H1 (cell line): ENCODE measurements around the gene TMX3. TPM values are rescaled to one million over a fixed set of nuclear protein-coding genes. Genes with fewer than 3 reads are reported as not detected.

Source experiments
- CTCF ChIA-PET: fragments of 300-600 bp; sonication (Branson Sonifier 250); formaldehyde crosslinking; loops from one replicate; lab custom pipeline; 2021; ENCODE audit not compliant: partially characterized antibody; lab: Charles Lee
- POLR2A ChIA-PET: fragments of 300-600 bp; sonication (Branson Sonifier 250); formaldehyde crosslinking; loops from one replicate; lab custom pipeline; 2021; ENCODE audit warnings: inconsistent platforms; ENCODE audit not compliant: partially characterized antibody; lab: Charles Lee
- DNase-seq, 2 experiments: peaks; one replicate each; pipeline versions ENCODE4 v3.0.0 to v3.0.0-alpha.2; 2010 to 2022; ENCODE audit warnings: low spot score in 2 of 2, low read depth in 1 of 2, mixed read lengths in 1 of 2
- FAIRE-seq: peaks from 2 replicates; lab custom pipeline; 2011; peaks lifted over from hg19 to GRCh38; lab: Jason Lieb, UNC
- H2AFZ ChIP-seq: 2 replicates; pipeline ENCODE4 v1.8.1; 2012; ENCODE audit warnings: low read length, inconsistent platforms
- H2AK5ac ChIP-seq: 2 replicates; pipeline ENCODE4 v1.6.1; 2013; ENCODE audit warnings: low read depth, low read length
- H2BK120ac ChIP-seq: replicated peaks from 2 replicates; pipeline ENCODE3; 2013; ENCODE audit warnings: low read depth, low read length, inconsistent platforms
- H2BK12ac ChIP-seq: 2 replicates; pipeline ENCODE4 v1.6.1; 2013; ENCODE audit warnings: low read depth, low read length
- H2BK15ac ChIP-seq: 2 replicates; pipeline ENCODE4 v1.6.1; 2013; ENCODE audit warnings: low read length
- H2BK20ac ChIP-seq: 2 replicates; pipeline ENCODE4 v1.6.1; 2013; ENCODE audit warnings: low read length
- H2BK5ac ChIP-seq: 2 replicates; pipeline ENCODE4 v1.6.1; 2013; ENCODE audit warnings: low read depth, low read length
- H3K14ac ChIP-seq: 2 replicates; pipeline ENCODE4 v1.6.1; 2013; ENCODE audit warnings: inconsistent platforms; ENCODE audit not compliant: insufficient read length
- H3K18ac ChIP-seq: 2 replicates; pipeline ENCODE4 v1.6.1; 2013; ENCODE audit warnings: low read length; ENCODE audit errors: extremely low read depth
- H3K23ac ChIP-seq: 2 replicates; pipeline ENCODE4 v1.6.1; 2013; ENCODE audit warnings: inconsistent platforms; ENCODE audit not compliant: insufficient read length
- H3K23me2 ChIP-seq: 2 replicates; pipeline ENCODE4 v1.6.1; 2013; ENCODE audit warnings: low read depth, low read length
- H3K27ac ChIP-seq: 2 replicates; pipeline ENCODE4 v1.6.1; 2011; ENCODE audit warnings: low read depth, low read length, inconsistent platforms
- H3K27me3 ChIP-seq, 4 experiments: replicated peaks in 1 of 4; 1 replicate in 1 of 4; 2 replicates in 3 of 4; pipeline versions ENCODE4 v1.6.1 to v1.8.1; 2011 to 2013; ENCODE audit warnings: low read length in 3 of 4, mild to moderate bottlenecking in 3 of 4, inconsistent platforms in 2 of 4, mixed read lengths in 2 of 4, moderate library complexity in 1 of 4; ENCODE audit not compliant: control insufficient read depth in 3 of 4, insufficient read depth in 3 of 4; ENCODE audit errors: extremely low read depth in 1 of 4
- H3K36me3 ChIP-seq, 4 experiments: 2 replicates each; pipeline versions ENCODE4 v1.6.1 to v1.8.1; 2011 to 2013; ENCODE audit warnings: mild to moderate bottlenecking in 4 of 4, low read length in 3 of 4, moderate library complexity in 2 of 4, control low read depth in 1 of 4, inconsistent platforms in 1 of 4; ENCODE audit not compliant: insufficient read depth in 4 of 4, control insufficient read depth in 2 of 4
- H3K4ac ChIP-seq: replicated peaks from 2 replicates; pipeline ENCODE3; 2013; ENCODE audit warnings: low read length, low read depth, mixed read lengths, inconsistent platforms; ENCODE audit not compliant: insufficient read length
- H3K4me1 ChIP-seq, 4 experiments: replicated peaks in 1 of 4; 1 replicate in 1 of 4; 2 replicates in 3 of 4; pipeline versions ENCODE4 v1.6.1 to v1.8.1; 2011 to 2013; ENCODE audit warnings: low read length in 3 of 4, inconsistent platforms in 2 of 4, mixed read lengths in 1 of 4; ENCODE audit not compliant: insufficient read depth in 4 of 4, control insufficient read depth in 3 of 4
- H3K4me2 ChIP-seq, 2 experiments: 2 replicates each; pipeline versions ENCODE4 v1.6.1 to v1.8.1; 2011 to 2013; ENCODE audit warnings: low read depth in 2 of 2, low read length in 2 of 2, control low read depth in 1 of 2, inconsistent platforms in 1 of 2, mild to moderate bottlenecking in 1 of 2; ENCODE audit not compliant: insufficient read depth in 1 of 2
- H3K4me3 ChIP-seq, 4 experiments: fragments of 200-600, 300-600 bp in 1 of 4; sonication (generic), shearing (Covaris generic), sonication (Bioruptor Twin) in 1 of 4; 2 replicates each; pipeline versions ENCODE4 v1.5.1 to v1.8.1; 2011 to 2016; ENCODE audit warnings: low read length in 4 of 4, low read depth in 3 of 4, control low read depth in 2 of 4, inconsistent platforms in 2 of 4, mild to moderate bottlenecking in 2 of 4, mixed read lengths in 1 of 4, moderate library complexity in 1 of 4; ENCODE audit not compliant: insufficient read depth in 2 of 4; ENCODE audit errors: extremely low read depth in 1 of 4
- H3K56ac ChIP-seq: replicated peaks from 2 replicates; pipeline ENCODE3; 2013; ENCODE audit warnings: low read depth, mild to moderate bottlenecking, mixed read lengths, low read length, inconsistent platforms; ENCODE audit not compliant: insufficient read length
- H3K79me1 ChIP-seq: 2 replicates; pipeline ENCODE4 v1.6.1; 2013; ENCODE audit warnings: low read depth, low read length, control low read depth
- H3K79me2 ChIP-seq, 2 experiments: 2 replicates each; pipeline versions ENCODE4 v1.6.1 to v1.8.1; 2012 to 2013; ENCODE audit warnings: low read length in 2 of 2, mild to moderate bottlenecking in 2 of 2, inconsistent platforms in 1 of 2; ENCODE audit not compliant: insufficient read depth in 2 of 2, control insufficient read depth in 1 of 2
- H3K9ac ChIP-seq, 4 experiments: replicated peaks in 1 of 4; 1 replicate in 1 of 4; 2 replicates in 3 of 4; pipeline versions ENCODE4 v1.6.1 to v1.8.1; 2011 to 2013; ENCODE audit warnings: low read depth in 3 of 4, low read length in 3 of 4, control low read depth in 2 of 4, mild to moderate bottlenecking in 2 of 4, moderate library complexity in 2 of 4, inconsistent platforms in 1 of 4; ENCODE audit errors: extremely low read depth in 1 of 4
- H3K9me3 ChIP-seq, 2 experiments: 2 replicates each; pipeline versions ENCODE4 v1.6.1 to v1.8.1; 2012 to 2013; ENCODE audit warnings: mild to moderate bottlenecking in 2 of 2, moderate library complexity in 2 of 2, control low read depth in 1 of 2, inconsistent platforms in 1 of 2, low read depth in 1 of 2, low read length in 1 of 2, mixed read lengths in 1 of 2; ENCODE audit not compliant: insufficient read depth in 2 of 2
- H4K20me1 ChIP-seq, 2 experiments: replicated peaks in 1 of 2; 2 replicates each; pipeline versions ENCODE3 to v1.8.1; 2011 to 2013; ENCODE audit warnings: inconsistent platforms in 2 of 2, low read length in 2 of 2, mild to moderate bottlenecking in 1 of 2; ENCODE audit not compliant: insufficient read depth in 2 of 2, control insufficient read depth in 1 of 2
- H4K5ac ChIP-seq: 2 replicates; pipeline ENCODE4 v1.6.1; 2013; ENCODE audit warnings: low read length, low read depth, mixed read lengths, inconsistent platforms; ENCODE audit not compliant: insufficient read length
- H4K8ac ChIP-seq: 2 replicates; pipeline ENCODE4 v1.8.0; 2013; ENCODE audit warnings: mild to moderate bottlenecking, moderate library complexity, low read length, inconsistent platforms; ENCODE audit not compliant: insufficient read depth; ENCODE audit errors: extremely low read depth
- H4K91ac ChIP-seq: replicated peaks from 2 replicates; pipeline ENCODE3; 2013; ENCODE audit warnings: low read length, mixed read lengths, inconsistent platforms; ENCODE audit not compliant: insufficient read length
- BCL11A ChIP-seq, 2 experiments: IDR thresholded peaks; one replicate each; pipeline ENCODE4 v1.6.1; 2011; ENCODE audit warnings: low read depth in 2 of 2, low read length in 2 of 2, mild to moderate bottlenecking in 2 of 2
- GABPA ChIP-seq: IDR thresholded peaks from 2 replicates; pipeline ENCODE4 v1.6.1; 2011; ENCODE audit warnings: mild to moderate bottlenecking, low read length, moderate library complexity, borderline replicate concordance; ENCODE audit not compliant: insufficient read depth
- KDM1A ChIP-seq: fragments of 200-600, 300-600 bp; sonication (generic); IDR thresholded peaks from 2 replicates; pipeline ENCODE4 v1.7.1; 2016; ENCODE audit warnings: mild to moderate bottlenecking, low read length, borderline replicate concordance
- KDM5A ChIP-seq: fragments of 200-600 bp; IDR thresholded peaks from 2 replicates; pipeline ENCODE4 v1.7.1; 2012; ENCODE audit warnings: mild to moderate bottlenecking, low read length, inconsistent platforms, mixed read lengths
- MAX ChIP-seq: IDR thresholded peaks from 2 replicates; pipeline ENCODE4 v1.6.1; 2012; ENCODE audit warnings: inconsistent platforms
- PHF8 ChIP-seq: fragments of 200-600 bp; sonication (generic); conservative IDR thresholded peaks from 2 replicates; pipeline ENCODE4 v1.7.1; 2012; ENCODE audit warnings: low read depth, mild to moderate bottlenecking, inconsistent platforms, low read length, moderate library complexity
- POLR2A ChIP-seq, 2 experiments: IDR thresholded peaks; 1 replicate in 1 of 2; 2 replicates in 1 of 2; pipeline ENCODE4 v1.6.1; 2011; ENCODE audit warnings: low read depth in 2 of 2, low read length in 2 of 2, mild to moderate bottlenecking in 2 of 2; ENCODE audit errors: control extremely low read depth in 1 of 2
- RAD21 ChIP-seq, 2 experiments: IDR thresholded peaks in 1 of 2; conservative IDR thresholded peaks in 1 of 2; 2 replicates each; pipeline ENCODE4 v1.6.1; 2011; ENCODE audit warnings: low read depth in 2 of 2, low read length in 2 of 2, improper control_type of control experiment in 1 of 2, inconsistent platforms in 1 of 2, mild to moderate bottlenecking in 1 of 2, moderate library complexity in 1 of 2
- RNF2 ChIP-seq: fragments of 200-900, 300-1000 bp; sonication (generic); IDR thresholded peaks from 2 replicates; pipeline ENCODE4 v1.7.1; 2016; ENCODE audit warnings: borderline replicate concordance, low read depth, mild to moderate bottlenecking, antibody characterized with exemption, low read length; ENCODE audit not compliant: poor library complexity, severe bottlenecking; ENCODE audit errors: missing control alignments
- SIX5 ChIP-seq: IDR thresholded peaks from 2 replicates; pipeline ENCODE4 v1.6.1; 2011; ENCODE audit warnings: mild to moderate bottlenecking, low read depth, low read length
- SP4 ChIP-seq: IDR thresholded peaks from 2 replicates; pipeline ENCODE4 v1.6.1; 2012; ENCODE audit warnings: low read length, inconsistent platforms
- TAF1 ChIP-seq: IDR thresholded peaks from 2 replicates; pipeline ENCODE4 v1.6.1; 2011; ENCODE audit warnings: mild to moderate bottlenecking, low read depth, low read length
- TEAD4 ChIP-seq: IDR thresholded peaks from 2 replicates; pipeline ENCODE4 v1.6.1; 2012; ENCODE audit warnings: low read depth, low read length, inconsistent platforms, mixed read lengths
- YY1 ChIP-seq: IDR thresholded peaks from 2 replicates; pipeline ENCODE4 v1.6.1; 2011; ENCODE audit warnings: low read depth, mild to moderate bottlenecking, low read length
- WGBS, 2 experiments: shearing (Covaris generic) in 1 of 2; methylation state at CpG; one replicate each; pipeline versions ENCODE4 v1.1.6 to v1.1.7; 2013 to 2015; ENCODE audit warnings: low lambda C conversion rate in 2 of 2, mixed read lengths in 2 of 2, inconsistent platforms in 1 of 2, low coverage in 1 of 2, missing lambda C conversion rate in 1 of 2; ENCODE audit not compliant: insufficient replicate concordance in 2 of 2, insufficient coverage in 1 of 2, insufficient read length in 1 of 2; ENCODE audit errors: extremely low coverage in 1 of 2, missing lambda C conversion rate in 1 of 2; 5-methylcytosine and 5-hydroxymethylcytosine counted together
- polyA plus RNA-seq, 7 experiments: library from polyadenylated mRNA; depleted of rRNA in 3 of 7; stranded (reverse) in 5 of 7; unstranded in 2 of 7; fragments of >200 nt in 5 of 7; fragments of 200-250 nt in 2 of 7; gene quantifications; 1 replicate in 5 of 7; 2 replicates in 1 of 7; 4 replicates in 1 of 7; pipeline versions ENCODE4 v1.2.1 to v1.2.3, GENCODE V29; 2011 to 2013; ENCODE audit warnings: missing spikeins in 2 of 7, mixed read lengths in 2 of 7
- total RNA-seq: library from RNA; stranded (reverse); fragmentation: NEBNext Ultra II Directional; extraction: Animal tissue kit (Norgen Biotek cat#: 25700); gene quantifications from 2 replicates; pipeline ENCODE4 v1.2.1, GENCODE V29; 2021

Gene TMX3
- total and polyA plus RNA-seq, 2 of the 8 experiments (the other 6 are each of a cell fraction or from before 2014, with no cell fraction given) = 12.6 to 29.0 TPM

DNA sequence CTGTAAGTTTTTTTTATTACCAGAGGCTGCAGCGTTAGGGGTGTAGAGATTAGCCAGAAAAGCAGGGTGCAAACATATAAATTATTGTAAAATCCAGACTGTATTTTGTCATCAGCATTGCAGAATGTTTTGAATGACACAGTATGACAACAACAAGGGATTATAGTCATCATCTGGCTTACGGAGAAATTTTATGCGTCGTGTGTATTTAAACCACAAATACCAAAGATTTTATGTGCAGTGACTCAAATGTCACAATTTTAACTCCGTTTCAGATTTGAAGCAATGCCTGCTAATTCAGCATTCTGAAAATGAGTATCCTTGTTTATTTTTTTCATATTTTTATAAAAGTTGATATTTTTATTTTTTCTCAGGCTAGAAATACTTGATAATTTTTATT, 19.4 kb upstream of the TMX3 start:
- no peak overlapping the region for H3K18ac ChIP-seq
- no peak overlapping the region for H2BK120ac ChIP-seq
- no peak overlapping the region for H3K4me3 ChIP-seq
- FAIRE-seq = no peak
- no peaks in the 10 kb centered on the region for H3K9me3 ChIP-seq
- H3K79me2 ChIP-seq = no peaks in the 10 kb centered on the region
- H3K4me1 ChIP-seq = no peaks in the 10 kb centered on the region
- no peak overlapping the region for H2BK5ac ChIP-seq
- no peaks in the 10 kb centered on the region for H3K27me3 ChIP-seq
- no peaks in the 10 kb centered on the region for H3K36me3 ChIP-seq
- H2BK15ac ChIP-seq = no peak overlapping the region
- DNase-seq = no peak
- 89% methylated on average over 5 of the region's 5 CpGs; no CpG with 5 or more reads in 1 of the 2 experiments for WGBS, 2 experiments
- H4K91ac ChIP-seq = no peak overlapping the region
- POLR2A ChIA-PET = no interaction called here
- H2BK20ac ChIP-seq = no peak overlapping the region
- no peak overlapping the region for H2AK5ac ChIP-seq
- H4K8ac ChIP-seq = no peak overlapping the region
- H3K14ac ChIP-seq = no peak overlapping the region
- no peak overlapping the region for H3K4ac ChIP-seq
- no peak overlapping the region for H3K23ac ChIP-seq
- H4K20me1 ChIP-seq = no peaks in the 10 kb centered on the region
- TF ChIP-seq PHF8 (no peak), YY1 (no peak), RAD21 (IDR thresholded peaks at IDR 0.05 in 1 of 2, conservative IDR thresholded peaks at IDR 0.05 in 1 of 2; ENCODE audit: low read depth in 2 of 2, low read length in 2 of 2) (no peak), BCL11A (IDR thresholded peaks at IDR 0.05; ENCODE audit: low read depth in 2 of 2, low read length in 2 of 2) (no peak), RNF2 (no peak), KDM5A (no peak), GABPA (no peak), TAF1 (no peak), SP4 (no peak), SIX5 (no peak), KDM1A (no peak), TEAD4 (no peak), POLR2A (IDR thresholded peaks at IDR 0.05; ENCODE audit: control extremely low read depth in 1 of 2, low read depth in 2 of 2, low read length in 2 of 2) (no peak), MAX (no peak)
- TF ChIP-seq, all 59 proteins: peak for 0
- no peak overlapping the region for H3K27ac ChIP-seq
- no peak overlapping the region for H4K5ac ChIP-seq
- H2BK12ac ChIP-seq = no peak overlapping the region
- no peak overlapping the region for H2AFZ ChIP-seq
- H3K56ac ChIP-seq = no peak overlapping the region
- H3K9ac ChIP-seq = no peak overlapping the region
- H3K4me2 ChIP-seq = no peak overlapping the region
- H3K79me1 ChIP-seq = no peaks in the 10 kb centered on the region
- H3K23me2 ChIP-seq = no peaks in the 10 kb centered on the region
- CTCF ChIA-PET = interaction anchor here (0.6 to 1.3 kb wide), 5 partner anchors 10 to 1946 kb away, joined by 3 to 5 read pairs (median 3); no protein-coding TSS in a partner anchor
